B cell (primary cell): ENCODE measurements around the gene TMEM97. TPM values are rescaled to one million over a fixed set of nuclear protein-coding genes. Genes with fewer than 3 reads are reported as not detected.
"Not testable (repeated sequence)": the region's sequence is repeated elsewhere in the genome, so short reads cannot be mapped to it uniquely, and the experiment has no call there.

Source experiments
- ATAC-seq: fragments of 200-7000 bp; cut with Tn5 transposase; one replicate; pipeline ENCODE4 v1.10.0; 2021; ENCODE audit warnings: low read depth, mild to moderate bottlenecking, moderate number of reproducible peaks, moderate library complexity
- CTCF ChIA-PET: fragments of 350-600 bp; sonication (Branson Sonifier 250); formaldehyde crosslinking; loops from one replicate; lab custom pipeline; 2021; ENCODE audit warnings: antibody characterized with exemption, inconsistent platforms; lab: Charles Lee
- POLR2A ChIA-PET: fragments of 350-600 bp; sonication (Branson Sonifier 250); formaldehyde crosslinking; loops from one replicate; lab custom pipeline; 2021; ENCODE audit warnings: antibody characterized with exemption; lab: Charles Lee
- DNase-seq: peaks from one replicate; pipeline ENCODE4 v3.0.0; 2013
- H2AFZ ChIP-seq: 2 replicates; pipeline ENCODE4 v1.6.1; 2012; ENCODE audit warnings: mild to moderate bottlenecking, low read depth, low read length; ENCODE audit not compliant: insufficient read depth, poor library complexity, severe bottlenecking
- H3K27ac ChIP-seq, 2 donors: 1 replicate in 1 of 2; 2 replicates in 1 of 2; pipeline ENCODE4 v1.5.1; 2012 to 2013; ENCODE audit warnings: low read length in 2 of 2, mild to moderate bottlenecking in 2 of 2, moderate library complexity in 1 of 2
- H3K27me3 ChIP-seq, 4 experiments: fragments of 200-600 bp in 1 of 4; sonication (generic) in 1 of 4; replicated peaks in 1 of 4; 1 replicate in 2 of 4; 2 replicates in 2 of 4; pipeline versions ENCODE4 v1.6.1 to v1.7.0; 2013 to 2016; ENCODE audit warnings: low read length in 3 of 4, mild to moderate bottlenecking in 2 of 4, mixed read lengths in 1 of 4, moderate library complexity in 1 of 4; ENCODE audit not compliant: insufficient read depth in 4 of 4, control insufficient read depth in 3 of 4; ENCODE audit errors: control extremely low read depth in 1 of 4
- H3K36me3 ChIP-seq, 2 experiments: replicated peaks in 1 of 2; 1 replicate in 1 of 2; 2 replicates in 1 of 2; pipeline versions ENCODE4 v1.6.1 to v1.7.1; 2013; ENCODE audit warnings: low read length in 1 of 2; ENCODE audit not compliant: insufficient read depth in 2 of 2, control insufficient read depth in 1 of 2; ENCODE audit errors: control extremely low read depth in 1 of 2, extremely low read depth in 1 of 2
- H3K4me1 ChIP-seq, 2 donors: fragments of 200-600 bp in 1 of 2; sonication (generic) in 1 of 2; 1 replicate in 1 of 2; 2 replicates in 1 of 2; pipeline versions ENCODE4 v1.5.1 to v1.6.1; 2013 to 2017; ENCODE audit warnings: low read length in 2 of 2; ENCODE audit not compliant: control insufficient read depth in 2 of 2, insufficient read depth in 2 of 2
- H3K4me2 ChIP-seq: replicated peaks from 2 replicates; pipeline ENCODE3; 2012; ENCODE audit warnings: mild to moderate bottlenecking, low read depth, low read length; ENCODE audit not compliant: poor library complexity, severe bottlenecking
- H3K4me3 ChIP-seq, 5 experiments: fragments of 200-600 bp in 1 of 5; sonication (generic) in 1 of 5; 1 replicate in 3 of 5; 2 replicates in 2 of 5; pipeline versions ENCODE4 v1.5.1 to v1.7.0; 2011 to 2016; ENCODE audit warnings: low read length in 4 of 5, mild to moderate bottlenecking in 4 of 5, low read depth in 2 of 5, control low read depth in 1 of 5, moderate library complexity in 1 of 5; ENCODE audit not compliant: insufficient read depth in 1 of 5; ENCODE audit errors: control extremely low read depth in 1 of 5, extremely low read depth in 1 of 5
- H3K79me2 ChIP-seq: fragments of 200-600 bp; sonication (generic); one replicate; pipeline ENCODE4 v1.6.0; 2016; ENCODE audit warnings: low read length; ENCODE audit not compliant: control insufficient read depth, insufficient read depth
- H3K9ac ChIP-seq: fragments of 200-600 bp; sonication (generic); 2 replicates; pipeline ENCODE4 v1.6.1; 2017; ENCODE audit warnings: mild to moderate bottlenecking, low read length, moderate library complexity
- H3K9me3 ChIP-seq, 3 donors: one replicate each; pipeline versions ENCODE4 v1.6.1 to v1.7.1; 2013; ENCODE audit warnings: low read length in 2 of 3; ENCODE audit not compliant: control insufficient read depth in 2 of 3, insufficient read depth in 1 of 3; ENCODE audit errors: control extremely low read depth in 1 of 3
- H4K20me1 ChIP-seq: 2 replicates; pipeline ENCODE4 v1.6.0; 2012; ENCODE audit warnings: mild to moderate bottlenecking, low read length; ENCODE audit not compliant: insufficient read depth, control insufficient read depth, poor library complexity, severe bottlenecking
- H3K27ac Mint-ChIP-seq: one replicate; pipeline ENCODE4 v1.8.0; 2021; ENCODE audit warnings: mixed read lengths
- H3K27me3 Mint-ChIP-seq: one replicate; pipeline ENCODE4 v1.8.0; 2021; ENCODE audit warnings: mixed read lengths
- H3K4me1 Mint-ChIP-seq: one replicate; pipeline ENCODE4 v1.8.0; 2021; ENCODE audit warnings: mixed read lengths
- H3K4me3 Mint-ChIP-seq: one replicate; pipeline ENCODE4 v1.8.0; 2021; ENCODE audit warnings: mixed read lengths
- H3K9me3 Mint-ChIP-seq: one replicate; pipeline ENCODE4 v1.8.0; 2022; ENCODE audit warnings: mixed read lengths; ENCODE audit not compliant: insufficient read depth
- CTCF ChIP-seq: fragments of 200-600 bp; IDR thresholded peaks from one replicate; pipeline ENCODE4 v1.8.0; 2022; ENCODE audit warnings: antibody characterized with exemption, mild to moderate bottlenecking
- EZH2 ChIP-seq: IDR thresholded peaks from 2 replicates; pipeline ENCODE4 v1.6.1; 2012; ENCODE audit warnings: borderline replicate concordance, low read depth, mild to moderate bottlenecking, moderate library complexity, low read length; ENCODE audit not compliant: insufficient read depth, poor library complexity, severe bottlenecking
- WGBS: methylation state at CpG from one replicate; pipeline ENCODE4 v1.1.5; 2013; ENCODE audit warnings: missing lambda C conversion rate; ENCODE audit not compliant: insufficient coverage; 5-methylcytosine and 5-hydroxymethylcytosine counted together
- intact Hi-C: fragments of 100-400 bp; cut with micrococcal nuclease; formaldehyde crosslinking; loops from one replicate; pipeline ENCODE4 v1.10.0; 2022
- polyA plus RNA-seq: library from polyadenylated mRNA; depleted of rRNA; stranded (reverse); fragments of >200 nt; gene quantifications from 2 replicates; pipeline ENCODE4 v1.2.3, GENCODE V29; 2012
- total RNA-seq, 2 donors: library from RNA; stranded (reverse); fragments of 120-200 nt in 1 of 2; gene quantifications; 1 replicate in 1 of 2; 2 replicates in 1 of 2; pipeline versions ENCODE4 v1.2.3 to v1.2.4, GENCODE V29; 2013 to 2022

TMEM97 gene
- total and polyA plus RNA-seq, 2 donors (not counting 1 experiment from before 2014, with no cell fraction given): 1.6 to 6.4 TPM

DNA sequence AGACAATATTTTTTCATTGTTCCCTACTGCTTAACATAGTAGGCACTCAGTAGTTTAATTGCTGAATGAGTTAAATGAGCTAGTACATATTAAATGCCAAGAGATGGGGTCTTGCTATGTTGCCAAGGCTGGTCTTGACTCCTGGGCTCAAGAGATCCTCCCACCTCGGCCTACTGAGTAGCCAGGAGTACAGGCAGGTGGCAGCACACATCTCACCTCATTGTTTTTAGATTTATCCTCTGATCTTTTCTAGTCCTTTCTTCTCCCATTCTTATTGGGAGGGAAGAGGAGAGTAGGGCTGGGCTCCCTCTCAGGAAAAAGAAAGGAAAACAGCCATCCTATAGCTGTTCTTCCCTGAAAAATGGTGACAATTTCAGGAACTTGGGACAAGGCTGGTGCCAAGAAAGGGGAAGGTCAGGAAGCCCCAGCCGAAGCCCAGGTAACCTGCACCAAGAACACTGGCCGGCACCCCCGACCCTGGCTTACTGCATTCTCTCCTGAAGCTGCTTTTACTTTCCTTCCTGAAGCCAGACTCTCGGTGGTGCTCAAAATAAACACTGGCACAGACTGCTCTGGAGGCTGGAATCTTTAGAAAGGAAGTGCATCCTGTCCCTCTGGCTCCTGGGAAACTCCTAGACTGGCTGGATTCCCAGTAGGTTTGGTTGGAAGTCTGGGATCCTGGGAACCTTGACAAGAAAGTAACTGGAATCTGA lies 19.2 kb downstream of the TMEM97 start:
- H3K4me1 ChIP-seq: peaks cover 19 to 24% of the 10 kb centered on the region in 2 donors
- ChIA-PET POLR2A (interaction anchor here (0.6 kb wide), 1 partner anchor 212 kb away, joined by 3 read pairs; no protein-coding TSS in a partner anchor), CTCF (no interaction called here)
- H3K4me2 ChIP-seq: no peak overlapping the region
- H3K9me3 Mint-ChIP-seq: no peaks in the 10 kb centered on the region
- 97% methylated on average over 4 of the region's 5 CpGs for WGBS
- H3K4me3 Mint-ChIP-seq: no peak overlapping the region
- H3K79me2 ChIP-seq: peaks cover 68% of the 10 kb centered on the region
- H3K27ac ChIP-seq: no peak overlapping the region
- peaks cover 0 to 31% of the 10 kb centered on the region in 2 experiments for H3K36me3 ChIP-seq
- peaks cover 15% of the 10 kb centered on the region for H4K20me1 ChIP-seq
- H3K27me3 Mint-ChIP-seq: no peaks in the 10 kb centered on the region
- intact Hi-C loops: loop anchor here (5.0 kb wide), 2 partner anchors 234 to 986 kb away; partner anchors contain the start of gene PIGS
- peaks cover 33% of the 10 kb centered on the region for H3K4me1 Mint-ChIP-seq
- no peak overlapping the region for H3K27ac Mint-ChIP-seq
- H3K4me3 ChIP-seq: no peak overlapping the region
- no peaks in the 10 kb centered on the region for H3K27me3 ChIP-seq
- H3K9ac ChIP-seq: no peak overlapping the region
- no peak for TF ChIP-seq EZH2
- TF ChIP-seq CTCF: no peak
- no peak overlapping the region for H2AFZ ChIP-seq
- DNase-seq (no peak), ATAC-seq (no peak)
- no peaks in the 10 kb centered on the region for H3K9me3 ChIP-seq

DNA sequence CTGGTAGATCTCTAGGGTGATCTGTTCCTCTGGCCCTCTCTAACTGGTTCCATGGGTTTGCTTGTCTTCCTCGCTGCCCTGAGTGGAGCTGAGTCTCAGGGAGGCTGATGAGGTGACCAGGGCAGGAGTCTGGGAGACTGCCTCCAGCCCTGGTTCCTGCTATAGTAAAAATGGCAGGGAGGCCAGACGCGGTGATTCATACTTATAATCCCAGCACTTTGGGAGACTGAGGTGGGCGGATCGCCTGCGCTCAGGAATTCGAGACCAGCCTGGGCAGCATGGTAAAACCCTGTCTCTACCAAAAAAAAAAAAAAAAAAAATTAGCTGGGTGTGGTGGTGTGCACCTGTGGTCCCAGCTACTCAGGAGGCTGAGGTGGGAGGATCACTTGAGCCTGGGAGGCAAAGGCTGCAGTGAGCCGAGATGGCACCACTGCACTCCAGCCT lies 19.8 kb downstream of the TMEM97 start:
- H3K9me3 ChIP-seq, DNase-seq, H3K9me3 Mint-ChIP-seq, H3K4me2 ChIP-seq, H3K9ac ChIP-seq, H3K27ac Mint-ChIP-seq, H3K27me3 Mint-ChIP-seq, H3K27ac ChIP-seq, H3K4me3 Mint-ChIP-seq, H3K27me3 ChIP-seq, H3K4me3 ChIP-seq, POLR2A ChIA-PET, H2AFZ ChIP-seq, ATAC-seq, CTCF ChIA-PET: not testable (repeated sequence)
- Histone ChIP-seq H3K79me2 (peaks cover 62% of the 10 kb centered on the region), H3K4me1 (peaks cover 19 to 23% of the 10 kb centered on the region in 2 donors), H4K20me1 (peaks cover 15% of the 10 kb centered on the region), H3K36me3 (peaks cover 0 to 35% of the 10 kb centered on the region in 2 experiments)
- peaks cover 33% of the 10 kb centered on the region for H3K4me1 Mint-ChIP-seq
- intact Hi-C loops: loop anchor here (5.0 kb wide), 2 partner anchors 234 to 986 kb away; partner anchors contain the start of gene PIGS
- 100% methylated on average over 1 of the region's 8 CpGs for WGBS
